RWPE1 (cell line): ENCODE measurements around the gene TRIAP1.
A peak's percentile ranks its signal among the peaks of the same experiment; 100 is the strongest.

Experiments used
- CTCF ChIA-PET: fragments of 350-600 bp; sonication (Branson Sonifier 250); formaldehyde crosslinking; extraction: SDS; loops from one replicate; lab custom pipeline; 2021; lab: Yijun Ruan, JAX
- POLR2A ChIA-PET: fragments of 400-600 bp; formaldehyde crosslinking; extraction: SDS; loops from one replicate; lab custom pipeline; 2020; ENCODE audit warnings: antibody characterized with exemption; ENCODE audit not compliant: low non-redundant PET; lab: Yijun Ruan, JAX
- DNase-seq: peaks from one replicate; pipeline ENCODE4 v3.0.0; 2012; ENCODE audit warnings: low spot score
- H3K27ac ChIP-seq: fragments of 450-650 bp; 2 replicates; pipeline ENCODE4 v1.5.1; 2017
- CTCF ChIP-seq: fragments of 450-650 bp; conservative IDR thresholded peaks from 2 replicates; pipeline ENCODE4 v1.5.1; 2017; ENCODE audit warnings: low read depth, mild to moderate bottlenecking

The TRIAP1 gene

GRCh38 chr12:120469450-120470149 lies 23.4 kb upstream of the TRIAP1 start, which contains the start of gene SRSF9:
SRSF9 (minus strand) TSS chr12:120469748; CDS start chr12:120469609, 139 bp downstream.
- ChIA-PET POLR2A (interaction anchor here (0.5 kb wide), 1 partner anchor 14 kb away, joined by 3 read pairs; no protein-coding TSS in a partner anchor), CTCF (interaction anchor here (0.6 to 1.6 kb wide), 7 partner anchors 10 to 81 kb away, joined by 3 to 4 read pairs (median 3); no protein-coding TSS in a partner anchor)
- peak; percentile 88 for TF ChIP-seq CTCF
- peak within 1 kb of the TSS; percentile 87 for H3K27ac ChIP-seq
- DNase-seq: peak; percentile 98

GRCh38 chr12:120468821-120469449 lies 22.8 kb upstream of the TRIAP1 start:
- POLR2A ChIA-PET: interaction anchor here (0.6 kb wide), 1 partner anchor 10 kb away, joined by 3 read pairs; no protein-coding TSS in a partner anchor
- peak overlapping the region; percentile 87 for H3K27ac ChIP-seq
- DNase-seq: peak; percentile 21
- TF ChIP-seq CTCF: no peak
- CTCF ChIA-PET: interaction anchor here (0.5 to 1.6 kb wide), 8 partner anchors 17 to 294 kb away, joined by 3 to 4 read pairs (median 4); no protein-coding TSS in a partner anchor

- ChIA-PET POLR2A (interaction anchor here (0.5 to 0.6 kb wide), 2 partner anchors 11 to 28 kb away, joined by 3 read pairs; no protein-coding TSS in a partner anchor), CTCF (interaction anchor here (0.6 to 1.0 kb wide), 6 partner anchors 21 to 294 kb away, joined by 3 to 4 read pairs (median 4); no protein-coding TSS in a partner anchor)
Measured at GRCh38 chr12:120468325-120468820, 22.2 kb upstream of the TRIAP1 start.

GRCh38 chr12:120467439-120467838 lies 21.3 kb upstream of the TRIAP1 start:
- POLR2A ChIA-PET: interaction anchor here (0.5 kb wide), 2 partner anchors 26 to 29 kb away, joined by 3 read pairs; no protein-coding TSS in a partner anchor
- H3K27ac ChIP-seq: no peak overlapping the region; the same call in 1 of the 2 replicates
- DNase-seq: no peak
- TF ChIP-seq CTCF: no peak
- CTCF ChIA-PET: interaction anchor here (0.6 to 1.3 kb wide), 4 partner anchors 10 to 143 kb away, joined by 3 read pairs; partner anchors contain the start of gene DYNLL1

More at GRCh38 chr12:120468325-120468820, 22.2 kb upstream of the TRIAP1 start:
- DNase-seq: peak; percentile 36
- TF ChIP-seq CTCF: no peak
- peak overlapping the region; percentile 87 for H3K27ac ChIP-seq

GRCh38 chr12:120466560-120467315 lies 20.6 kb upstream of the TRIAP1 start:
- no peak for DNase-seq
- peak; percentile 48 for TF ChIP-seq CTCF
- POLR2A ChIA-PET: interaction anchor here (0.5 kb wide), 1 partner anchor 27 kb away, joined by 3 read pairs; no protein-coding TSS in a partner anchor
- CTCF ChIA-PET: interaction anchor here (0.6 to 1.3 kb wide), 5 partner anchors 9 to 161 kb away, joined by 3 read pairs; partner anchors contain the start of gene DYNLL1
- H3K27ac ChIP-seq: no peak overlapping the region; the same call in 1 of the 2 replicates
